Left renal cortex interstitium (tissue), 4 donors: ENCODE data around the gene CCL25. TPM values are rescaled to one million over a fixed set of nuclear protein-coding genes. Genes with fewer than 3 reads are reported as not detected.
A peak's percentile ranks its signal among the peaks of the same experiment; 100 is the strongest.
"Not testable (repeated sequence)": the region's sequence is repeated elsewhere in the genome, so short reads cannot be mapped to it uniquely, and the experiment has no call there.

Source experiments
- DNase-seq, 4 donors: peaks; one replicate each; pipeline ENCODE4 v3.0.0-alpha.2; 2013; ENCODE audit warnings: low read depth in 4 of 4, low spot score in 2 of 4, missing footprints in 1 of 4
- polyA plus RNA-seq, 4 donors: library from polyadenylated mRNA; unstranded; fragments of 120-200 nt; gene quantifications; one replicate each; pipeline ENCODE4 v1.2.1, GENCODE V29; 2013; ENCODE audit not compliant: insufficient read length in 4 of 4

The CCL25 gene, protein sequence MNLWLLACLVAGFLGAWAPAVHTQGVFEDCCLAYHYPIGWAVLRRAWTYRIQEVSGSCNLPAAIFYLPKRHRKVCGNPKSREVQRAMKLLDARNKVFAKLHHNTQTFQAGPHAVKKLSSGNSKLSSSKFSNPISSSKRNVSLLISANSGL
- under 1 TPM in 3 of 4 donors, not detected in 1; 0.22 to 0.30 (median 0.24) TPM for polyA plus RNA-seq

DNA sequence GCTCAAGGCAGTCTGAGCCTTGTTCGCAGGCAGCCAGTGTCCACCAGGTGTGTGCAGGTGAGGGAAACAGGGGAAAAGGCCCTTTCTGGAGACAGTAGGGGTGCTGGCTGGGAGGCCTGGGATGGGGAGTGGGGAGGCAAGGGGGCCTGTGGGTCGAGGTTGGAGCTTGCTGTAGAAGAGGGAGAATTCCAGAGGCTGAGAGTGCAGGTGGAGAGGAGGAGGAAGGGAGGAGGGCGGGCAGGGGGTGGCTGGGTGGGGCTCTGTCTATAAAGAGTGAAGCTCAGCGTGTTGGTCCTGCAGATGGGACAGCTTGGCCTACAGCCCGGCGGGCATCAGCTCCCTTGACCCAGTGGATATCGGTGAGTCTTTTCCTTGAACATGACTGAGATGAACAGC, at the start of gene CCL25:
TSS of gene CCL25 (plus strand) at position 297 of the 396 bp plus-strand sequence. CDS start 290 bp downstream, outside the sequence.
- DNase-seq = no peak

DNA sequence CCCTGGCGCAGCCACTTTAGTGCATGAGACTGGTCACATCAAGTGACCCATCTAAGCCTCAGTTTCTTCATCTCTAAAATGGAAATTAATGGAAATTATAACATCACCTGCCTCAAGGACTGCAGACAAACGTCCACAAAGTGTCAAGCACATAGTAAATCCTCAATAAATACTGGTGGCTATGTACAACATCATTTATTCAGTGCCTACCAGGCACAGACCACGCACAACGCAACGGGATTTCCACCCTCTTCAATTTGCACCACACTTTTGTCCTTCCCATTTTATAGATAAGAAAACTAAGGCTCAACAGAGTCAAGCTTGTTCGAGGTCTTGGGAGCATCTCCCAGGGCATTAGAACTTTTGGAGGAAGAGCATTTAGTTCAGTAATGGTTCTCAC, 48.6 kb upstream of the CCL25 start:
- DNase-seq = no peak

DNA sequence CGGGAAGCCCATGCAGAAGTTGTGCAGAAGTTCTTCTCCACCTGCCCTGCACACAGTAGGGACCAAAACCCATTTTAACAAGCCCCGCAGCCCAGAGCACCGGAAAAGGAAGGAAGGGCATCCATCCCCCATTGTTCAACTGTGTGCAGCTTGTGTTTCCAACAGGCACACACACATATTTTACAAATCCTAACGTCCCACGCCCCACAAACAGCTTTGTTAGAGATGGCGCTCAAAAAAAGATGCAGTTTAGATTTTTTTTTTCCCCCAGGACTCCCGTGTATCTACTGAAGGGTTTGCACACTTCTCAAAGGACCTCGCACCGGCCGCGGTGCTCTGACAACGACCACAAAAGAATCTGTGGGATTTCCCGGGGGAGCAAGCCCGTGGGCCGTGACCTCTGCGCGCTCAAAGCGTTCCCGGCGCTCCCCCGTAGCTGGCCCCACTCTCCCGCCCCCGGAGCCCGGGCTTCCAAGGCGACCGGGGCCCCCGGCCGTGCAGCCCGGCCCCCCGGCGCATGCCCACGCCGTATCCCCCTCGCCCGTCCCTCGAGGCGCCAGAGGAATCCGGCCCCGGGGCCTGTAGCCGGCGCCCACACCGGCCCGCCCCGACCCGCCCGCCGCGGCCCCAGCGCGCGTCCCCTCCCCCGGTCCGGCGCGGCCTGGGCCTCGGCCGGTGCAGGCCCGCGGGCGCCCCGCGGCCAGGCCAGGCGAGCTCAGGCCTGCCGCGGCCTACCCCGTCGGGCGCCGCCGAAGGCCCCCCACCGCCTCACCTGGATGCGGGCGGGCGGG, 47.6 kb upstream of the CCL25 start:
- DNase-seq = no peak

DNA sequence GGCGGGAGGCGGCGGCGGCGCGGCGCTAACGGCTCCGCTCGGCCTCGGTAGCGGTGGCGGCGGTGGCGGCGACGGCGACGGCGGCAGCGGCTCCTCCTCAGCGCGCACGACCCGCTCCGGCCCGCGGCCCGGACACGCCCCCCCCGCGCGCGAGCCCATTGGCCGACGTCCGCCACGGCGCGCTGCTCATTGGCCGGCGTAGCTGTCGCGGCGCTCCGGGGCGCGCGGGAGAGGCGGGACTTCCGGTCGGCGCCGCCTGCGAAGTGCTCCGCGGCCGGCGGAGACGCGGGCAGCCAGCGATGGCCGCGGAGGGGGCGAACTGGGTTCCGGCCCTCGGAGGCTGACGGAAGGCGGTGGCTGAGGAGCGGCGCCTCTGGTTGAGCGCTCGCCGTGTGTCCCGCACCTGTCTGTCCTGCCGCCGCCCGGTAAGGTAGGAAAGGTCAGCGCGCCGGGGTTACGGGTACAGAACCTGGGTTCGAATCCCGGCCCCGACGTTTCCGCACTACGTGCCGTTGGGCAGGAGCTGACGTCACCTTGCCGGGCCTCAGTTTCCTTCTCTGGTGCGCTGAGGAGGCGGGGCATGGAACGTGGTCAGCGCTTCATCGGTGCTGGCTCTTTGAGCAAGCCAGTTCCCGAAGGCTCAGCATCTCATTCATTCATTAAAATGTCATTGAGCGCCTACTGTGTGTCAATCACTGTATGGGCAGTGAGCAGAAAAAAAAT, 46.9 kb upstream of the CCL25 start, which contains the start of gene ELAVL1:
TSS of gene ELAVL1 (minus strand) at position 108 of the 723 bp plus-strand sequence. CDS start 13,826 bp downstream, outside the sequence.
- peak in 3 of 4 donors; percentile 72 to 78 (median 73) for DNase-seq

DNA sequence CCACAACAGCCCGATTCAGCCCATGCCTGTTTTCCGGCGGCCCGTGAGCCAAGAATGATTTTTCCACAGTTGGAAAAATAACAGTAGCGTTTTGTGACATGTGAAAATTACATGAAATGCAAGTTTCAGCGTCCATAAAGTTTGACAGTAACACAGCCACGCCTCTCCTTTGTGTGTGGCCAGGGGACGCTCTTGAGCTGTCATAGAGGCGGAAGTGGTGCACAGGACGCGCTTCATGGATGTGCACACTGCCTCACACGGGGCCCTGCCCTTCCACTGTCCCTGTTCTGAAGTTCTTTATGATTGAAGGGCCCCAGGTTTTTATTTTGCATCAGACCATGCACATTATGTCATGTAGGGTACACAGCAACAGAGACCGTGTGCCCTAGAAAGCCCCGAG, 34.8 kb upstream of the CCL25 start:
- no peak for DNase-seq

DNA sequence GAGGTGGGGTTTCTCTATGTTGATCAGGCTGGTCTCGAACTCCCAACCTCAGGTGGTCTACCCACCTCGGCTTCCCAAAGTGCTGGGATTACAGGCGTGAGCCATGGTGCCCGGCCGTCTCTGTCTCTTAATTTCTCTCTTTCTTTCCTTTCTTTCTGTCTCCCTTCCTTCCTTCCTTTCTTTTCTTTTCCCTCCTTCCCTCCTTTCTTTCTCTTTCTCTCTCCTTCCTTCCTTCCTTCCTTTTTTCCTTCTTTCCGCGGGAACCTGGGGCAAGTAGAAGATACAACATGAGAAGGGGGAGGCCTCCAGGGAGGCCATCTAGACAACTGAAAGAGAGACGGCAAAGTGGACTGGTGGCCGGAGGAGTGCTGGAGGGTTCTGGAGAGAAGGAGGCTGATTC, 31.9 kb upstream of the CCL25 start:
- no peak for DNase-seq

DNA sequence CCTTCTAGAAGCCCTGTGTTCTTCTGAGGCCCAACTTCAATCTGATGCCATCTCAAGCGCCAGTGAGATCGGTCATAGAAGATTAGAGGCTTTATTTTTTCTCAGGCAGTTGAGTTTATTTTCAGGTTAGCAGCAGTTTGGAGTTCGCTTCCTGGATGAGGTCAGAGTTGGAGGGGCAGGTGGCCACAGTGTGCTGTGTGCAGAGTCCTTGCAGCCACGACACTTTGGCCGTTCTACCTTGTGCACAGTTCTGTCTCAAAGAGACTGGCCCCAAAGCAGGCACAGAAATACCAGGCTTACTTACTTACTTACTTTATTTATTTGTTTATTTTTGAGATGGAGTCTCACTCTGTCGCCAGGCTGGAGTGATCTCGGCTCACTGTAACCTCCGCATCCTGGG, 31.2 kb upstream of the CCL25 start:
- DNase-seq = no peak

DNA sequence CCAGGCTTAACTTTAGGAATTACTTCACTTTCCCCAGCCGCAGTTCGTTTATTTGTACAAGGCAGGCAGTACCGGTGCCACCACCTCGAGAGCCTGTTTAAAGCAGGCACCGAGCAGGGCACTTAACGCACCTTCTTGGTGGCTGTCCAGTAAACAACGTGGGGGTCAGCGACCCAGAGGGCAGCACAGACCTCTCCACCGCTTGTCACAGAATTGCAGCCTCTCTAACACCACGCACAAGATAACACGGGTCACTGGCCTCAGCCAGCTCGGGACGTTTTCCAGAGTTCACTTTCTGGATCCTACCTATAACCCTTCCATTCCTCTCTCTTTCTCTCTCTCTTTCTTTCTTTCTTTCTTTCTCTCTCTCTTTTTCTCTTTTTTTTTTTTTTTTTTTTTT, 30.3 kb upstream of the CCL25 start:
- DNase-seq = no peak

DNA sequence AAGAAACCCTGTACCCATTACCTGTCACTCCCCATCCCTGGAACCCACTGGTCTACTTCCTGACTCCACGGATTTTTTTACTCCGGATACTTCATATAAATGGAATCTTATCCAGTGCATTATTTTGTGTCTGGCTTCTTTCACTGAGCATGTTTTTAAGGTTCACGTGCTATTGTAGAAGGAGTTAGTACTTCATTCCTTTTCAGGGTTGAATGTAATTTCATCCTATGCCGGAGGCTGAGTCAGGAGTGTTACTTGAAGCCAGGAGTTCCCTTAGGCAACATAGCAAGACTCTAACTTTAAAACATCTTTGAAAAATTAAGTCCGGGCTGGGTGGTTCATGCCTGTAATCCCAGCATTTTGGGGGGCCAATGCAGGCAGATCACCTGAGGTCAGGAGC, 29.2 kb upstream of the CCL25 start:
- DNase-seq = no peak

DNA sequence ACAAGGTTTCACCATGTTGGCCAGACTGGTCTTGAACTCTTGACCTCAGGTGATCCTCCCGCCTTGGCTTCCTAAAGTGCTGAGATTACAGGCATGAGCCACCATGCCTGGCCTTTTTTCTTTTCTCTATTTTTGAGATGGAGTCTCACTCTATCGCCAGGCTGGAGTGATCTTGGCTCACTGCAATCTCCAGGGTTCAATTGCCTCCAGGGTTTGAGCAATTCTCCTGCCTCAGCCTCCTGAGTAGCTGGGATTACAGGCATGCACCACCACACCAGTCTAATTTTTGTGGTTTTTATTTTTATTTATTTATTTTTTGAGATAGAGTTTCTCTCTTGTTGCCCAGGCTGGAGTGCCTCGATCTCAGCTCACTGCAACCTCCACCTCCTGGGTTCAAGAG, 28.3 kb upstream of the CCL25 start:
- DNase-seq = not testable (repeated sequence)

DNA sequence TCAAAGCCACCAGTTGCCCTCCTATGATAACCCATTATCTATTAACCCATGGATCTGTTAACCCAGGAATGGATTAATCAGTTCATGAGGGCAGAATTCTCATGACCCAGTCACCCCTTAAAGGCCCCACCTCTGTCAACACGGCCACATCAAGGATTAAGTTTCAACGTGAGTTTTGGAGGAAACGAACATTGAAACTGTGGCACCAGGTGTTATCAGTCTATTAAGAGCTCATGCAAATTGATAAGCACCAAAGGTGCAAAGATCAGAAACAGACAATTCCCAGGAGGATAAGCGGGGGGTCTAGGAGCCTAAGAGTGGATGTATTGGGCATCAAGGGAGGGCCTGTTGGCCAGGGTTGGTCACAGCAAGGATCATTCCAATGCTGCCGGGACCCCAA, 27.2 kb upstream of the CCL25 start:
- DNase-seq = no peak

DNA sequence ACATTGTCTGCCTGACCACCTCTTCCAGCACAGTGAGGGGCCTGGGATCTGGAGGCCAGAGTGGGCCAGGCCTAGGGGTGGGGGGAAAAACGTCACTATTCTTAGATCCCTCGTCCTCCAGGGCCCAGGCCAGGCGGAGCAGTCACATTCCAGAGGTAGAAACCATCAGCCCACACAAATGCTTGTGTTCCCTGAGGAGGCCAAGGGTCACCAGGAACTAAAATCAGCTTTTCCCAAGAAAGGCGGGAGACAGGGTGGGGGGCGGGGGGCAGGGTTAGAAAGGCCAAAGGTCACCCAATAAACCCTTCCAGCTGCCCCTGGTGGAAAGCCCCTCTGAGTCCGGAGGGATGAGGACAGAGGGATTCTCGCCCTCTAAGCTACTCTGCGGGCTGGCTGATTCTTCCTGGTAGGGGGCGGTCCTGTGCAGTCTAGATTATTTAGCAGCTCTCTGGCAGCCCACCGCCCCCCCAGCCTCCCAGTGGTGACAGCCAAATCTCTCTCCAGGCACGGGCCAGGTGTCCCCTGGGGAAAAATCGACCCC, 23.5 kb upstream of the CCL25 start:
- DNase-seq = peak in 1 of 4 donors; percentile 41

DNA sequence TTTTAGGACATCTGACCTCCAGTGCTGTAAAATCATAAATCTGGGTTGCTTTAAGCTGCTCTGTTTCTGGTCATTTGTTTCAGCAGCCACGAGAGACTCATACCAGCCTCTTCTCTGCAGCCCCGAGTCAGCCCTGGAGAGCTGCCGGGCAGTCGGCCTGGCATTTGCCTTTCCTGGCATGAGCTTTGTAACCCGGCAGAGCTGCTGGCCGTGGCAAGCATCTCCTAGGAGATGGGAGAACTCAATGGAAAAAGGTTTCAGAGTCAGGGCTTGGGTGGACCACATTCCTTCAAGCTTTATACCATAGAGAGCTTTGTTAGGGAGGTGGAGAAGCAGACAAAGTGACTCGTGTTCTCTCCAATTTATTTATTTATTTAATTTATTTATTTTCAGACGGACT, 21.6 kb upstream of the CCL25 start:
- DNase-seq = no peak

DNA sequence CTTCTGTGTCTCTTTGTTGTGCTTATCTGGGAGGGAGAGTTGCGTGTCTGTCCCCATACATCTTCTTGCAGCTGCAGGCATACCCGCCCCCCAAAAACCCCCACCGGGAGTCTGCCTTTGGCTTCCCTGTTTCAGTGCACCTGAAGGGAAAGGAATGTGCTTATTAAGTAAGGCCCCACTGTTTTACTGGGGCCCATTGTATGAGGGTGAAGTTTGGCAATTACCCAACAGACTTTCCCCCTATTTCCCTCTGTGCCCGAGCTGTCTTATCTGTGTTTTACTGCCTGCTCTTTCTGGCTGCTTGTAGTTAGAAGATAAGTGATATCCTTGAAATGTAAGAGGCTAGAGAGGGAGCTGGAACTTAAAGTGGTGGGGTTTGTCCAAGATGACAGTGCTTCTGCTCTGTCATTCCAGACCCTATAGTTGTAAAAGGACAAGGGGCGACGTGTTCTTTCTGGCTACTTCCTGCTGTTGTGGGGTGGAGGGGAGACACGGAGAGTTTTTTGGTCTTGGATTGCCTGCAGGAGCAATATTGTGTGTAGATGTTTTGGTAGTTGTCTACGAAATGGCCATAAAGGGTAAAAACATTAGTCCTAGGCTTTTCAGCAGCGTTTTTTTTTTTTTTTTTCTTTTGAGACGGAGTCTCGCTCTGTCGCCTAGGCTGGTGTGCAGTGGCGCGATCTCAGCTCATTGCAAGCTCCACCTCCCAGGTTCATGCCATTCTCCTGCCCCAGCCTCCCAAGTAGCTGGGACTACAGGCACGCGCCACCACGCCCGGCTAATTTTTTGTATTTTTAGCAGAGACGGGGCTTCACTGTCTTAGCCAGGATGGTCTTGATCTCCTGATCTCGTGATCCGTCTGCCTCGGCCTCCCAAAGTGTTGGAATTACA, 19.0 kb upstream of the CCL25 start:
- not testable (repeated sequence) for DNase-seq

DNA sequence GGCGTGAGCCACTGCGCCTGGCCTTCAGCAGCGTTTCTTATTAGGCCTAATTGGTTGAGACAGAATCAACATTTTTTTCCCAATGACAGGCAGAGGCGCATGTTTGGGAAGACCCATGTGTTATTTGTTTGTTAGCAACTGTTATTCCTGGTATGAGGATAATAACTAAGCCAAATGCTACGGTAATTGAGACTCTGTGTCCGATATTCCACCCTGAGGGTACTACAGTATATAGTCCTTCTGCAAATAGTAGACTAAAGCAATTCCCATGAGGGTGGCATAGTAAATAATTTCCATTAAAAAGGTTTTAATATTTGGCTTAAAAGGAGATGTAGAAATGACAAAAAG, 18.4 kb upstream of the CCL25 start:
- DNase-seq = no peak

DNA sequence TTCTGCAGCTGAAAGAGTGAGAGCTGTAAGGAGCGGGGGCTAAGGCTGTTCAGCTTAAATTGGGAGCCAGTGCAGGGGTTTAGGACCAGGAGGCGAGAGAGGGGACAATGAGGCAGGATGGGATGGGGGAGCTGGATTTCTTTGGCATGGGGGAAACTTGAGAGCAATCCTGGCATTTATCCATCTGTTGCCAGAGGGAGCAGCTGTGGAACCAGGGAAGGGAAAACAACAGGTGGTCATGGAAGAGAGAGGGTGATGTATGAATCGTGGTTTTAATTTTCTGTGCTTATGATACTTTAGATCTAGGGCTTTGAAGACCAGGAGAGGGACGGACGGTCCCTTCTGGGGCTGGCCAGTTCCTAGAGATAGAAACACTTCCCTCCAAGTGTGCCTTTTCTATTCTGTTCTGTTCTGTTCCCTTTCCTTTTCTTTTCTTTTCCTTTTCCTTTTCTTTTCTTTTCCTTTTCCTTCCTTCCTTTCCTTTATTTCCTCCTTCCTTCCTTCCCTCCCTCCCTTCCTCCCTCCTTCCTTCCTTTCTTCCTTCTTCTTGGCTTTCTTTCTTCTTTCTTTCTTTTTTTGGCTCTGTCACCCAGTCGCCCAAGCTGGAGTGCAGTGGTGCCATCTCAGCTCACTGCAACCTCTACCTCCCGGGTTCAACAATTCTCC, 16.0 kb upstream of the CCL25 start:
- no peak for DNase-seq

DNA sequence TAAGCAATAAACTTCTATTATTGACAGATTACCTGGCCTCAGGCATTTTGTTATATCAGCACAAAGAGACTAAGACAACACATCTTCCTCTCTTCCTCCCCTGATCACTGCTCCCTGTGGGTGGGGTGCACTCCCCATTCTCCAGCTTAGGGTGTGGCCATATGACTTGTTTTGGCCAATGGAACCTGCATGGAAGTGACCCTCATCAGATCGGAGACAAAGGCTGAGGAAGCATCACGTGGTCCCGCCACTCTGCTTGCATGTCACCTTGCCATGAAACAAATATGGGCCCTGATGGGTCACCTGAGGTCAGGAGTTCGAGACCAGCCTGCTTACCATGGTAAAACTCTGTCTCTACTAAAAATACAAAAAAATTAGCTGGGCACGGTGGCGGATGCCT, 13.7 kb upstream of the CCL25 start:
- DNase-seq = no peak

DNA sequence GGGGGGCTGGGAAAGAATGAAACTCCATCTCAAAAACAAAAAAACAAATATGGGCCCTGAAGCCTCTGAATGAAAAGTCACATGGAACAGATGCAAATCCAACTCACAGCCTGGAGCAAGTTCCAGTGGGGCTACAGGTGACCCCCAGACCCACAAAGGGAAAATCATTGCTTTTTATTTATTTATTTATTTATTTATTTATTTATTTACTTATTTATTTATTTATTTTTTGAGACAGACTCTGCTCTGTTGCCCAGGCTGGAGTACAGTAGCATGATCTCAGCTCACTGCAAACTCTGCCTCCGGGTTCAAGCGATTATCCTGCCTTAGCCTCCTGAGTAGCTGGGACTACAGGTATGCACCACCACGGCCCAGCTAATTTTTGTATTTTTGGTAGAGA, 13.3 kb upstream of the CCL25 start:
- DNase-seq = no peak

DNA sequence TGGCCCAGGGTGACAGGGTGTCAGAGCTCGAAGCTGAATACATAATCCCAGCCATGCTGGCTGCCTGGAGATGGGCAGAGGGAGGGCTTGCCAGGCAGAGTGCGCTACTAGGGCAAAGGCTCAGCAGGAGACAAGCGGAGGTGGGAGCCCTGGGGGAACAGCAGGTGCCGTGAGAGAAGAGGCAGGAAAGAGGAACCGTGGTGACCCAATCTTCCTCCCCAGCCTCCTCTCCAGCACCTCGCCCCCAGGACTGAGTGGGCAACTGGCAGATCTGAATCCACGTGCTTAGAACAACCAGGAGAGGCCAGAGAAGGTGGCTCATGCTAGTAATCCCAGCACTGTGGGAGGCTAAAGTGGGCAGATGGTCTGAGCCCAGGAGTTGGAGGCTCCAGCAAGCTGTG, 11.0 kb upstream of the CCL25 start:
- DNase-seq = no peak

DNA sequence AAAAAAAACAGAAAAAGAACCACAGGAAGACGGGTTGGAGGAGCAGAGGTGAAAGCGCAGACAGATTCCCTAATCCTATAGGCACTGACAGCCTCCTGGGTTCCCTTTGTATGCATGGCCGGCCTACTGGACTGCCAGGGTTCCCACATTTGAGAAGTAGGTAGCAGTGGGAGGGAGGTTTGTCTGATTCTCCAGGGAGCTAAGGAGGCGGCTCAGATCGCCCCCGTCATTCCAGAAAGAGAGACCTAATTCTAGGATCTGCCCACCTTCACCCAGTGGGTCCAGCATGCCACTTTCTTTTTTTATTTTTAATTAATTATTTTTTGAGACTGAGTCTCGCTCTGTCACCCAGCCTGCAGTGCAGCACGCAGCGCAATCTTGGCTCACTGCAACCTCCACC, 9.7 kb upstream of the CCL25 start:
- DNase-seq = no peak
